Subcutaneous adipose tissue (tissue), 4 donors: ENCODE data around the gene UBAC2. TPM values are rescaled to one million over a fixed set of nuclear protein-coding genes. Genes with fewer than 3 reads are reported as not detected.

ENCODE experiments used
- CTCF ChIP-seq: fragments of 450-650 bp; IDR thresholded peaks from one replicate; pipeline ENCODE4 v1.5.1; 2016; ENCODE audit warnings: low read depth, mild to moderate bottlenecking, control low read depth, antibody characterized with exemption, moderate library complexity
- total RNA-seq, 4 donors: library from RNA; depleted of rRNA; stranded (reverse); fragments of >200 nt; gene quantifications; one replicate each; pipeline ENCODE4 v1.1.0, GENCODE V29; 2016

The UBAC2 gene
- total RNA-seq, 4 donors from 2014 or later, result 47.4 to 73.3 (median 65.8) TPM

GRCh38 chr13:99237981-99238662 is 37.5 kb downstream of the UBAC2 start:
- no peak for TF ChIP-seq CTCF

DNA sequence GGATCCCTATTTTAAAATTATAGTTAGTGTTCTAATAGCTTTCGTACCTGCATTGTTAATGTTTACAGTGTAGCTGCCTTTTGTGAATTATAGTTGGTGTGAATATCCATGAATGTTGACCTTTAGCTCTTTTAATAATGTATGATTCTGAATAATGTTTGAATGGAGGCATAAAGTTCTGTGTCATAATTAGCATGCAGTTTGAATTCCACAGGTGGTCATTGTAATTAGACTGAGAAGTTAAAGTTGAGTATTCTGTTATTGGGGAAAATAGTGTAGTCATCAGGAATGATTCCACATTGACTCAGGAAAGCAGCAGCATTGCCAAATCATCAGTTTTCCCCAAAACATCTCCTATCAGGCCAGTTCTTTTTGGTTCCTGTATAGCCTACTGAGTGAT is 45.4 kb downstream of the UBAC2 start:
- TF ChIP-seq CTCF, result no peak

- TF ChIP-seq CTCF, result no peak
Observed at GRCh38 chr13:99250982-99251825, 50.5 kb downstream of the UBAC2 start.

- TF ChIP-seq CTCF, result no peak
Observed at GRCh38 chr13:99251921-99252320, 51.3 kb downstream of the UBAC2 start.

DNA sequence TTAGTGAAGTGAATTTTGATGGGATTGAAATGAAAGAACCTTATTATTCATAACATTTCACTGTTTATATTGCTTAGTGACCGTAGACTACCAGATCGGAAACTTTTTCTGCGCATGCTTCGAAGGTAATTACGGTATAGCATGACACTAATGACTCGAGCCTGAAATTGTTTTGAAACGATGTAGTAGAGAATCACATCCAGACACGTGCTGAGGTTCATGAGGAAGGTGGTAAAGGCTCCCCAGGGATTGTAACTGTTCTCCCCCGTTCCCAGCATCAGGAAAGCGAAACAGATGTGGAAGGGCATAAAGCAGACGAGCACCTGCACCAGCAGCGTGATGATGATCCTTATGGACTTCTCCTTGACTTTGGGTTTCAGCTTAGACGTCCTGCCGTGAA is 54.2 kb downstream of the UBAC2 start:
- no peak for TF ChIP-seq CTCF

DNA sequence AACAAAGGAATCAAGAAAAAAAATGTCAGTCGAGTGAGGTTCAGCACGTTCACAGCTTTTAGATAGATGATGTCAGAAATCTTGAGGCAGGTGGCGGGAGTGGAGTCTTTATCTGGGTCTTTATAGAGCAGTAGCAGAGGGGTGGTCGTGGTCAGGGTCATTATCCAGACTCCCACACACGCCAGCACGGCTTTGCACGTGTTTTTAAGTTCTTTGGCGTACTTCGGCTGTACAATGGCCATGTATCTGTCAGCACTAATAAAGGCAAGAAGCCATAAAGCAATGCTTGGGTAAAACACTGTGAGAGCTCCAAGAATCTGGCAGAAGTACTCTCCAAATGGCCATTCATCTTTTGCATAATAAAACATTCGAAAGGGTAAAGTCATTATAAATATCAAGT is 54.6 kb downstream of the UBAC2 start:
- no peak for TF ChIP-seq CTCF

DNA sequence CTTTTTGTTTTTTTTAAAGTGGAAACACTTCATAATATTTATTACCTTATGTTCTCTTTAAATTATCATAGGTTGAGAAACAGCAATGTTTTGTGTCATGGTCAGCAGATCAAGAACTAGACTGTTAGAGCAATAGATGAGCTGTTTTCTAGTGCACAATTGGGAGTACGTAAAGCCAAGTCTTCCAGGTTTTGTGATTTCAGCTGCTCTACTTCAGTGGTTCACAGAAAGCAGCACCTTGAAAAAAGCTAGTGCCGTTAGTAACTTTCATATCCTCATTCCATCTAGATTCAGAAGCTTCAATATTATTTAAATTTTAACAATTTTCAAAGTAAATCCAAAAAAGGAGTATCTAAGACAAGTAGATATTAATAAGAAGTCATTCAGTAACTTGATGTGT is 55.6 kb downstream of the UBAC2 start:
- no peak for TF ChIP-seq CTCF
